Measurements from ENCODE around the gene AMFR.

The AMFR gene

GRCh38 chr16:56411123-56411522 lies 14.2 kb downstream of the AMFR start:
- TF ChIP-seq FOXP2 (optimal IDR thresholded peaks at IDR 0.05; ENCODE audit: borderline replicate concordance, extremely low read depth, extremely low read length, insufficient read depth) (no peak), SIN3A (IDR thresholded peaks at IDR 0.05; ENCODE audit: borderline replicate concordance, insufficient read depth, low read length) (no peak), POLR2AphosphoS5 (IDR thresholded peaks at IDR 0.05; ENCODE audit: low read depth, low read length) (no peak), REST (IDR thresholded peaks at IDR 0.05; ENCODE audit: insufficient read depth in 1 of 2, low read depth in 2 of 2, low read length in 2 of 2) (no peak), TAF1 (IDR thresholded peaks at IDR 0.05; ENCODE audit: borderline replicate concordance, insufficient read depth, low read length) (no peak)

- TF ChIP-seq FOXP2 (optimal IDR thresholded peaks at IDR 0.05; ENCODE audit: borderline replicate concordance, extremely low read depth, extremely low read length, insufficient read depth) (no peak), REST (IDR thresholded peaks at IDR 0.05; ENCODE audit: insufficient read depth in 1 of 2, low read depth in 2 of 2, low read length in 2 of 2) (no peak), POLR2AphosphoS5 (IDR thresholded peaks at IDR 0.05; ENCODE audit: low read depth, low read length) (no peak), TAF1 (IDR thresholded peaks at IDR 0.05; ENCODE audit: borderline replicate concordance, insufficient read depth, low read length) (no peak), SIN3A (IDR thresholded peaks at IDR 0.05; ENCODE audit: borderline replicate concordance, insufficient read depth, low read length) (no peak)
These were observed 16.1 kb downstream of the AMFR start for GRCh38 chr16:56409195-56409594.

GRCh38 chr16:56408379-56409098 lies 16.8 kb downstream of the AMFR start:
- TF ChIP-seq SIN3A (IDR thresholded peaks at IDR 0.05; ENCODE audit: borderline replicate concordance, insufficient read depth, low read length) (no peak), REST (IDR thresholded peaks at IDR 0.05; ENCODE audit: insufficient read depth in 1 of 2, low read depth in 2 of 2, low read length in 2 of 2) (no peak), FOXP2 (optimal IDR thresholded peaks at IDR 0.05; ENCODE audit: borderline replicate concordance, extremely low read depth, extremely low read length, insufficient read depth) (no peak), POLR2AphosphoS5 (IDR thresholded peaks at IDR 0.05; ENCODE audit: low read depth, low read length) (no peak), TAF1 (IDR thresholded peaks at IDR 0.05; ENCODE audit: borderline replicate concordance, insufficient read depth, low read length) (no peak)

- TF ChIP-seq SIN3A (IDR thresholded peaks at IDR 0.05; ENCODE audit: borderline replicate concordance, insufficient read depth, low read length) (no peak), POLR2AphosphoS5 (IDR thresholded peaks at IDR 0.05; ENCODE audit: low read depth, low read length) (no peak), FOXP2 (optimal IDR thresholded peaks at IDR 0.05; ENCODE audit: borderline replicate concordance, extremely low read depth, extremely low read length, insufficient read depth) (no peak), TAF1 (IDR thresholded peaks at IDR 0.05; ENCODE audit: borderline replicate concordance, insufficient read depth, low read length) (no peak), REST (IDR thresholded peaks at IDR 0.05; ENCODE audit: insufficient read depth in 1 of 2, low read depth in 2 of 2, low read length in 2 of 2) (no peak)
These were observed 19.2 kb downstream of the AMFR start for GRCh38 chr16:56405977-56406672.
